K562 (cell line): ENCODE results near the gene CTRL. TPM values are rescaled to one million over a fixed set of nuclear protein-coding genes. Genes with fewer than 3 reads are reported as not detected.

ENCODE experiments used
- ATAC-seq: fragments of 200-7000 bp; cut with Tn5 transposase; 3 replicates; pipeline ENCODE4 v1.9.1; 2020; ENCODE audit warnings: moderate library complexity
- BruUV-seq: library from RNA; stranded (reverse); fragments of 400-500 nt; replicated peaks from 2 replicates; lab custom pipeline; 2021; lab: Mats Ljungman, UMichigan
- CTCF ChIA-PET: fragments of 300-600 bp; formaldehyde crosslinking; extraction: SDS; loops from one replicate; lab custom pipeline; 2021; ENCODE audit warnings: low intra/inter-chr PET ratio; lab: Yijun Ruan, JAX
- POLR2A ChIA-PET: fragments of 300-600, 350-650 bp; sonication (Branson Sonifier 250); formaldehyde crosslinking; extraction: SDS; loops from one replicate; lab custom pipeline; 2021; ENCODE audit warnings: antibody characterized with exemption, inconsistent platforms; lab: Yijun Ruan, JAX
- DNase-seq, 4 experiments: peaks; one replicate each; pipeline versions ENCODE4 v3.0.0 to v3.0.0-alpha.2; 2011 to 2018; ENCODE audit warnings: low spot score in 3 of 4, mixed read lengths in 3 of 4; ENCODE audit errors: extremely low read depth in 1 of 4
- FAIRE-seq: peaks from 2 replicates; lab custom pipeline; 2011; peaks lifted over from hg19 to GRCh38; lab: Jason Lieb, UNC
- H2AFZ ChIP-seq: 2 replicates; pipeline ENCODE4 v1.6.0; 2011; ENCODE audit warnings: low read depth, low read length, control low read depth, inconsistent platforms
- H3K27ac ChIP-seq: fragments of 200-600 bp; 3 replicates; pipeline ENCODE4 v1.8.0; 2011; ENCODE audit warnings: low read depth, mild to moderate bottlenecking, control low read depth, inconsistent platforms, low read length, moderate library complexity, mixed read lengths; ENCODE audit errors: extremely low read depth
- H3K27me3 ChIP-seq, 2 experiments: fragments of 300-600 bp in 1 of 2; 2 replicates in 1 of 2; 3 replicates in 1 of 2; pipeline versions ENCODE4 v1.6.0 to v1.8.0; 2011; ENCODE audit warnings: inconsistent platforms in 2 of 2, low read length in 2 of 2, mild to moderate bottlenecking in 1 of 2, mixed read lengths in 1 of 2, moderate library complexity in 1 of 2; ENCODE audit not compliant: control insufficient read depth in 2 of 2, insufficient read depth in 2 of 2
- H3K36me3 ChIP-seq: fragments of 300-600 bp; 3 replicates; pipeline ENCODE4 v1.8.0; 2011; ENCODE audit warnings: mild to moderate bottlenecking, low read length, inconsistent platforms; ENCODE audit not compliant: control insufficient read depth, insufficient read depth
- H3K4me1 ChIP-seq, 2 experiments: fragments of 200-600 bp in 1 of 2; replicated peaks in 1 of 2; 2 replicates in 1 of 2; 3 replicates in 1 of 2; pipeline versions ENCODE4 v1.5.1 to v1.8.0; 2011; ENCODE audit warnings: inconsistent platforms in 2 of 2, low read length in 2 of 2, mild to moderate bottlenecking in 1 of 2, mixed read lengths in 1 of 2, moderate library complexity in 1 of 2; ENCODE audit not compliant: control insufficient read depth in 2 of 2, insufficient read depth in 2 of 2
- H3K4me2 ChIP-seq: 2 replicates; pipeline ENCODE4 v1.6.1; 2011; ENCODE audit warnings: low read length, control low read depth, inconsistent platforms, mixed read lengths; ENCODE audit not compliant: insufficient read depth
- H3K4me3 ChIP-seq: fragments of 200-600 bp; sonication (generic), shearing (Covaris generic); 2 replicates; pipeline ENCODE4 v1.5.1; 2016; ENCODE audit warnings: control low read depth, inconsistent platforms
- H3K79me2 ChIP-seq: fragments of 200-600 bp; 3 replicates; pipeline ENCODE4 v1.8.0; 2011; ENCODE audit warnings: low read length, inconsistent platforms; ENCODE audit not compliant: control insufficient read depth, insufficient read depth
- H3K9ac ChIP-seq, 2 experiments: 2 replicates each; pipeline versions ENCODE4 v1.6.0 to v1.6.1; 2011; ENCODE audit warnings: low read depth in 2 of 2, low read length in 2 of 2, control low read depth in 1 of 2, inconsistent platforms in 1 of 2, mild to moderate bottlenecking in 1 of 2, mixed read lengths in 1 of 2; ENCODE audit not compliant: insufficient read depth in 1 of 2
- H3K9me1 ChIP-seq: one replicate; pipeline ENCODE4 v1.6.0; 2011; ENCODE audit warnings: inconsistent platforms, mild to moderate bottlenecking, low read length, moderate library complexity; ENCODE audit not compliant: control insufficient read depth, insufficient read depth
- H3K9me3 ChIP-seq: replicated peaks from 2 replicates; pipeline ENCODE4 v1.5.1; 2011; ENCODE audit warnings: low read depth, low read length, inconsistent platforms; ENCODE audit not compliant: control insufficient read depth, insufficient read depth
- H4K20me1 ChIP-seq: replicated peaks from 2 replicates; pipeline ENCODE4 v1.6.1; 2011; ENCODE audit warnings: low read length, inconsistent platforms, mixed read lengths; ENCODE audit not compliant: control insufficient read depth, insufficient read depth
- AFF1 ChIP-seq, 2 experiments: fragments of 450-650 bp; IDR thresholded peaks; 2 replicates each; pipeline ENCODE4 v1.6.1; 2018; ENCODE audit warnings: mild to moderate bottlenecking in 2 of 2, low read depth in 1 of 2; ENCODE audit not compliant: partially characterized antibody in 2 of 2
- MTF1 ChIP-seq: fragments of 250-450 bp; sonication (Bioruptor Pico); IDR thresholded peaks from 2 replicates; pipeline ENCODE4 v1.9.0; 2021; ENCODE audit warnings: moderate library complexity, mild to moderate bottlenecking, inconsistent platforms, borderline replicate concordance
- NEUROD1 ChIP-seq: fragments of 150-350 bp; IDR thresholded peaks from 2 replicates; pipeline ENCODE4 v1.6.1; 2014; ENCODE audit warnings: borderline replicate concordance, low read length, low read depth; ENCODE audit not compliant: partially characterized antibody
- NFE2L1 ChIP-seq: fragments of 450-650 bp; IDR thresholded peaks from 2 replicates; pipeline ENCODE4 v1.6.1; 2016; ENCODE audit warnings: missing genetic modification characterization, low read depth, mild to moderate bottlenecking, missing compliant biosample characterization, moderate library complexity, borderline replicate concordance
- RBM17 ChIP-seq: fragments of 200-400 bp; formaldehyde crosslinking; IDR thresholded peaks from 2 replicates; pipeline ENCODE4 v1.6.1; 2017; ENCODE audit warnings: low read depth, mild to moderate bottlenecking, low read length, borderline replicate concordance
- ZEB2 ChIP-seq: fragments of 450-650 bp; IDR thresholded peaks from 2 replicates; pipeline ENCODE4 v1.6.1; 2016
- ZNF184 ChIP-seq: sonication (generic); formaldehyde crosslinking; IDR thresholded peaks from 2 replicates; pipeline ENCODE4 v1.5.0; 2020; ENCODE audit warnings: missing genetic modification reagents
- WGBS: fragments of 100-300 bp; shearing (Covaris generic); methylation state at CpG from one replicate; pipeline ENCODE4 v1.1.6; 2016; ENCODE audit warnings: low coverage, mixed read lengths; ENCODE audit not compliant: insufficient coverage; ENCODE audit errors: missing lambda C conversion rate; 5-methylcytosine and 5-hydroxymethylcytosine counted together
- in situ Hi-C: fragments of 300-500 bp; cut with MboI; formaldehyde crosslinking; loops from 4 replicates; pipeline ENCODE4 v1.15.0; 2018; ENCODE audit warnings: inconsistent platforms, mixed read lengths
- intact Hi-C: fragments of 100-400 bp; cut with micrococcal nuclease; formaldehyde crosslinking; loops from 2 replicates; pipeline ENCODE4 v1.14.2; 2022
- polyA plus RNA-seq, 8 experiments: library from polyadenylated mRNA; depleted of rRNA in 4 of 8; stranded (reverse) in 5 of 8; unstranded in 3 of 8; fragments of >200 nt; fragmentation: Nextera tagmentation in 2 of 8; fragmentation: Illumina TruSeq in 1 of 8; extraction: Ambion mirVana in 2 of 8; extraction: Trizol in 1 of 8; gene quantifications; 2 replicates each; pipeline versions ENCODE4 v1.2.1 to v1.2.3, GENCODE V29; 2011 to 2014; ENCODE audit warnings: inconsistent platforms in 1 of 8, missing spikeins in 1 of 8
- total RNA-seq, 7 experiments: library from RNA; depleted of rRNA in 6 of 7; stranded (reverse); fragments of >200 nt in 6 of 7; fragmentation: Illumina TruSeq in 2 of 7; extraction: Trizol in 2 of 7; gene quantifications; 2 replicates each; pipeline versions ENCODE4 v1.2.1 to v1.2.3, GENCODE V29; 2011 to 2021; ENCODE audit warnings: low replicate concordance in 1 of 7
- TF ChIP-seq, protein P1 (sequence below): fragments of 250-450 bp; sonication (Bioruptor Pico); IDR thresholded peaks from 2 replicates; pipeline ENCODE4 v1.8.0; 2021; ENCODE audit warnings: moderate library complexity, mild to moderate bottlenecking, inconsistent platforms
- TF ChIP-seq, protein P2 (sequence below), 2 experiments: fragments of 450-650 bp in 1 of 2; IDR thresholded peaks; 2 replicates each; pipeline ENCODE4 v1.6.1; 2011 to 2017; ENCODE audit warnings: low read depth in 2 of 2, antibody characterized with exemption in 1 of 2, borderline replicate concordance in 1 of 2, low read length in 1 of 2, mild to moderate bottlenecking in 1 of 2, mixed read lengths in 1 of 2; ENCODE audit not compliant: control insufficient read depth in 1 of 2

Gene CTRL
- total and polyA plus RNA-seq, 9 of the 15 experiments (the other 6 are each of a cell fraction or from before 2014, with no cell fraction given) = 1.4 to 5.6 (median 2.5) TPM

DNA sequence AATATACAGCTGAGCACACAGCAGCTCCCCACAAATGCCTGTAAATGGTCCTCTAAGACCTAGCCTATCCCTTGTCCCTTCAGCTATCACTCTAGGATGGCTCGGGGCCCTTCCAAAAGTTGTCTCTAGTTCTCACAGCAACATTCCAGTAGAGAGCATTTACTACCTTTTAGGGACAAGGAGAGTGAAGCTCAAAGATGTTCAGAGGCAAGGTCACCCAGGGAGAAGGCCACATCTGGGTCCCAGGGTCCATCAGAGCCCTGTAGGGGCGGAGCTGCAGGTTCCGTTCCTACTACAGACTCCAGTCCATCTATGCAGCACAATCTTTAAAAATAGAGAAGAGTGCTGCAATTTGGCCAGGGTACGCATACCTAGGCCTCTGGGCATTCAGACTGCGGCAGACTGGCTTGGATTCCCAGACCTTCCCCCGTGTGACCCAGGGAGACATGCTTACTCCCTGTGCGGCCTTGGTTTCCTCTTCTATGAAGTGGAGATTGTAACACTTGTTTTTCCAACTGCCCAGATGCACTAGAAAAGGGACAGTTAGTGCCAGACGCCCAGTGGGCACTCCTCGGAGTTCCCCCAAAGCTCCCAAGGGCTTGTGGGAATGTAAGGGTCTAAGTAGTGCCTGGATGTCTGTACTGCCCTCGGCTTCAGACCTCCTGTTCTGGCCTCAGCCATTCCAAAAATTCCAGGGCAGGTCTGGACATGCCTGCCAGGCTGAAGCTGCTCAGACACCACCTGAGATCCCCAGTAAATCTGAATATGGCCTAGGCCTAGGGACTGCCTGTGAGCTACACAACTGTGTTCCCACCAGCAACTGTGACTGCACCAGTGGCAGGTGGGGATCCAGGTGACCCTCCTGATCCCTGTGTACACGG is 34.2 kb upstream of the CTRL start:
- 87% methylated on average over 11 of the region's 11 CpGs for WGBS
- intact Hi-C loops = no loop called here
- Histone ChIP-seq H4K20me1 (peaks cover 23% of the 10 kb centered on the region), H3K4me3 (no peak overlapping the region), H3K9me3 (no peaks in the 10 kb centered on the region), H2AFZ (no peak overlapping the region), H3K79me2 (peaks cover 28% of the 10 kb centered on the region), H3K9ac (peak overlapping the region in 1 of 2 experiments; percentile 94; a peak in 2 of 4 replicates), H3K4me2 (no peak overlapping the region; the same call in 1 of the 2 replicates), H3K4me1 (peaks cover 23 to 56% of the 10 kb centered on the region in 2 experiments; a peak in 4 of 5 replicates), H3K9me1 (peaks cover 8% of the 10 kb centered on the region), H3K36me3 (peaks cover 44% of the 10 kb centered on the region; the same call in 2 of the 3 replicates), H3K27ac (0 out of 3 replicates have a peak overlapping the region, but pooled peaks have one; percentile 3), H3K27me3 (no peaks in the 10 kb centered on the region)
- POLR2A ChIA-PET = interaction anchor here (1.1 to 1.8 kb wide), 4 partner anchors 17 to 120 kb away, joined by 3 to 9 read pairs (median 4); partner anchors contain the start of genes LCAT and NUTF2
- FAIRE-seq (no peak), DNase-seq (no peak), ATAC-seq (no peak)
- in situ Hi-C loops = no loop called here
- no TSS peak for BruUV-seq
- CTCF ChIA-PET = no interaction called here
- no peak for TF ChIP-seq RBM17
- TF ChIP-seq, protein P1, sequence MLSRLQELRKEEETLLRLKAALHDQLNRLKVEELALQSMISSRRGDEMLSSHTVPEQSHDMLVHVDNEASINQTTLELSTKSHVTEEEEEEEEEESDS = no peak
- TF ChIP-seq NFE2L1 = no peak
- no peak for TF ChIP-seq ZNF184 (CRISPR knock-in tag)
- no peak for TF ChIP-seq ZEB2
- no peak for TF ChIP-seq MTF1
- no peak for TF ChIP-seq NEUROD1
- TF ChIP-seq, protein P2, sequence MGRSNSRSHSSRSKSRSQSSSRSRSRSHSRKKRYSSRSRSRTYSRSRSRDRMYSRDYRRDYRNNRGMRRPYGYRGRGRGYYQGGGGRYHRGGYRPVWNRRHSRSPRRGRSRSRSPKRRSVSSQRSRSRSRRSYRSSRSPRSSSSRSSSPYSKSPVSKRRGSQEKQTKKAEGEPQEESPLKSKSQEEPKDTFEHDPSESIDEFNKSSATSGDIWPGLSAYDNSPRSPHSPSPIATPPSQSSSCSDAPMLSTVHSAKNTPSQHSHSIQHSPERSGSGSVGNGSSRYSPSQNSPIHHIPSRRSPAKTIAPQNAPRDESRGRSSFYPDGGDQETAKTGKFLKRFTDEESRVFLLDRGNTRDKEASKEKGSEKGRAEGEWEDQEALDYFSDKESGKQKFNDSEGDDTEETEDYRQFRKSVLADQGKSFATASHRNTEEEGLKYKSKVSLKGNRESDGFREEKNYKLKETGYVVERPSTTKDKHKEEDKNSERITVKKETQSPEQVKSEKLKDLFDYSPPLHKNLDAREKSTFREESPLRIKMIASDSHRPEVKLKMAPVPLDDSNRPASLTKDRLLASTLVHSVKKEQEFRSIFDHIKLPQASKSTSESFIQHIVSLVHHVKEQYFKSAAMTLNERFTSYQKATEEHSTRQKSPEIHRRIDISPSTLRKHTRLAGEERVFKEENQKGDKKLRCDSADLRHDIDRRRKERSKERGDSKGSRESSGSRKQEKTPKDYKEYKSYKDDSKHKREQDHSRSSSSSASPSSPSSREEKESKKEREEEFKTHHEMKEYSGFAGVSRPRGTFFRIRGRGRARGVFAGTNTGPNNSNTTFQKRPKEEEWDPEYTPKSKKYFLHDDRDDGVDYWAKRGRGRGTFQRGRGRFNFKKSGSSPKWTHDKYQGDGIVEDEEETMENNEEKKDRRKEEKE (IDR thresholded peaks at IDR 0.05; ENCODE audit: borderline replicate concordance in 1 of 2, control insufficient read depth in 1 of 2, low read depth in 2 of 2, low read length in 1 of 2) = no peak
- TF ChIP-seq AFF1 (IDR thresholded peaks at IDR 0.05; ENCODE audit: low read depth in 1 of 2, partially characterized antibody in 2 of 2) = no peak
